Forelimb muscle (tissue), 1 donor: ENCODE data around the gene BARHL1. TPM values are rescaled to one million over a fixed set of nuclear protein-coding genes. Genes with fewer than 3 reads are reported as not detected.

Experiments used
- DNase-seq: peaks from one replicate; pipeline ENCODE4 v3.0.0-alpha.2; 2013; ENCODE audit warnings: low read depth
- polyA plus RNA-seq: library from polyadenylated mRNA; unstranded; fragments of 120-200 nt; gene quantifications from one replicate; pipeline ENCODE4 v1.2.1, GENCODE V29; 2013; ENCODE audit not compliant: insufficient read length

Gene BARHL1
- not detected for polyA plus RNA-seq

DNA sequence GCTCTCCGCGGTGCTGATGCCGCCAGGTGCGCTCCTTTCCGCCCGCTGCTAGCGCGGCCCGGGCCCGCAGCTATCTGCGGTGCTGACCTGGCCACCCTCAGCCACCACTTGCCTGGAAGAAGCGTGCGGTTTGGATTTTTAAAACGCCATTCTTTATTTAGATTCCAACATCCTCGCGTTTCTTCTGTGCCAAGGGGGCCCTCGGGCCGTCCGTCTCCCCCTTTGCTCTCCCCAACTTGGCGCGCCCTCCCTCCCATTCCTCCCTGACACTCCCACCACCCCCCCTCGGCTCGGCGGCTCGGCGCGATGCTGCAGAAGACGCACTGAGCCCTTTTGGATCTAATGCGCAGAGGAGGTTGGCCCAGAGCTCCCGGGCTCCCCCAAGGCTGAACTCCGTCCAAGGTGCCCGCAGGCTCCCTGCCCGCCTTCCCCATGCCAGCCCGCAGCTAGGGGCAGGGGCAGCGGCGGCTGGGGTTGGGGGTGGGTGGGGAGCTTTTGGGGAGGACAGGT lies at the start of gene BARHL1:
Gene BARHL1, plus strand, starts transcription at position 331 of the 510 bp plus-strand sequence. CDS start 192 bp downstream, outside the sequence.
- no peak for DNase-seq

DNA sequence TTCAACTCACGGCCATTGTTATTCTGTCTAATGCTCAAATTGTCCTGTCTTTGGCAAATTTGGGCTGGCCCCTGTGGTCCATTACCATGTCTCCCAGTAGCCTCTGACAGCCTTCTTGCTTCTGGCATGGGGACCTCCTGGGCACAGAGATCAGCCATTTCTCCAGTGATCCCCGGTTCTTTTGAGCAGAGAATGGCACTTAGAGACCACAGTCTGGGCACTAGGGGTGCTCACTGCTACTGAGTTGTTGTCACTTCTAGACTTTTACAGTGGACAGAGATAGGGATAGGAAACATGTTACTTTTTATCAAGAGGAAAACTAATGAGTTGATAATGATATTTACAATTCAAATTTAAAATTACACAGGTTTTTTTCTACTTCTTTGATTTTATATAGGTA lies 47.6 kb upstream of the BARHL1 start:
- DNase-seq = no peak

DNA sequence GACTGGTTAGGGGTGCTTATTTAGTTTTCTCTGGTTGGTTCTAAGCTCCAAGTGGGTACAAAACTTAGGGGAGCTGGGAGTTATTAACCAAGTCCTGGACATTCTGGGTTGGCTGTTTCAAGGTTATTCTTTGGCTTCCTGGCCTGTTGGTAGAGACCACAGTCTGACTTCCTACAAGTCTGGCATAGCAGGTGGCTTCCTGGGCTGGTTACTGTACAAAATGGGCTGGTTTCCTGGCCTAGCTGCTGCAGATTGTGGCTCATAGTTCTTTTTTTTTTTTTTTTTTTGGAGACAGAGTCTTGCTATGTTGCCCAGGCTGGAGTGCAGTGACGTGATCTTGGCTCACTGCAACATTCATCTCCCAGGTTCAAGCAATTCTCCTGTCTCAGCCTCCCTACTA lies 46.3 kb upstream of the BARHL1 start:
- DNase-seq = no peak

DNA sequence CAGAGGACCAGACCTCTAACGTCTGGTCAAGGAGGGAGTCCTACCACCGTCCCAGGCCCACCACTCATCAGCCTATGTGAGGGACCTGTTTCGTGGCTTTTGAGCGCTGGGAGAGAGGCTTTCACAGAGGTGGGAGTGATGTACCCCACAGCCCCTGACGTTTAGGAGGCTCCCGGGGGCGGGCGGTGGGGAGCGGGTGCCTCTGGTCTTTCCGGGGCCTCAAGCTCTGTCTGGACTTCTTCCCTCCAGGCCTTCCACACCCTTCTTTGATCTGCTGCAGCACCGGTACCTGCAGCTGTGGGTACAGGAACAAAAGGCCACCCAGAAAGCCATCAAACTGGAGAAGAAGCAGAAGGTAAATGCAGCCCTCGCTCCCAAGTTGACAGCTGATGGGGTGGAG lies 45.1 kb upstream of the BARHL1 start:
- no peak for DNase-seq

DNA sequence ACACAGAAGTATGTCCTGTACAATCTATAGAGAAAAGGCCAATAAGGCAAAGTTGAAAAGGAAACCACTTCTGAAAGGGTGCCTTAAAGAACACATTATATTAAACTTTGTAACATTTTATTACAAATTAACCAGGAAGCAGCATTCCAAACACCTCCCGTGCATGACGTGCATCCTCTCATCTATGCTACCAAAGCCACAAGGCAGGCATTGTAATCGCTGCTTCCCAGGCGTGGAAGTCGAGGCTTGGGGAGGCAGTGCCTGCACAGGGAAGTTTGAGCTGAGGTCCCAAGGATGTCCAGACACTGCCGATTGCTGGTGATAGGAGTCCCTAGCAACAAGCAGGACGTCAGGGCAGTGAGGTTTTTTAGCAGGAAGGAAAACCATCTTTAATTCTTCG lies 44.3 kb upstream of the BARHL1 start:
- no peak for DNase-seq

DNA sequence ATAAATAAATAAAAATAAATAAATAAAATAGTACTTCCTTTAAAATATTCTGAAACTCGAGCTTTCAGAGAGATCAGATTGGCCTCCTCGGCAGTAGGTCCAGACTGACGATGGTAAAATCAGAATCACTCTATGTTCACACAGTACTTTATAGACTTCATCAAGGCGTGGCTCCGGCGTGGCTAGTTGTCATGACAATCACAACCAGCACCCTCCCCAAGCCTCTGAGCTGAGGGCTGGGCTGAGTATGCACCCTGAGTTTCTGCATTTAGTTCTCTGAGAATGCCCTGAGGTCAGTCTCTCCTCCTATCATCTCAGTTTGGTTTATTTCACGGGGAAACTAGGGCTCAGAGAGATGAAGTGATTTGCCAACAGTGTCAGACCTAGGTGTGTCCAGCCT lies 43.3 kb upstream of the BARHL1 start:
- no peak for DNase-seq

DNA sequence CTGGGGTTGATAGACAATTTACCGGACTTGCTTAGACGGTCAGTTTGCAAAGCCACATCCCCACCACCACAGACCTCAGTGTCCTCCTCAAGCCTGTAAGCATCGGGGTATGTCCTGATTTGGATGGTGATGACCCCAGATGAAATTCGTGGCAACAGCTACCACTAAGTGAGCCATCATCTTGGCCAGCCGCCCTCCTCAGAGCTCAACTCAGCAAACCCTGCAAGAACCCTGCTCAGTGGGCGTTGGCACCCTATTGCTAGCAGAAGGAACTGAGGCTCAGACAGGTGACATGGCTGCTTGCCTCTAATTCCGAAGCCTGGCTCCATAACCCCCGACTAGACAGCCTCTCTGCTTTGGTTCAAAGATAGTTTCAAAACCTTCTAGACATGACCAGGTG lies 41.4 kb upstream of the BARHL1 start:
- no peak for DNase-seq

DNA sequence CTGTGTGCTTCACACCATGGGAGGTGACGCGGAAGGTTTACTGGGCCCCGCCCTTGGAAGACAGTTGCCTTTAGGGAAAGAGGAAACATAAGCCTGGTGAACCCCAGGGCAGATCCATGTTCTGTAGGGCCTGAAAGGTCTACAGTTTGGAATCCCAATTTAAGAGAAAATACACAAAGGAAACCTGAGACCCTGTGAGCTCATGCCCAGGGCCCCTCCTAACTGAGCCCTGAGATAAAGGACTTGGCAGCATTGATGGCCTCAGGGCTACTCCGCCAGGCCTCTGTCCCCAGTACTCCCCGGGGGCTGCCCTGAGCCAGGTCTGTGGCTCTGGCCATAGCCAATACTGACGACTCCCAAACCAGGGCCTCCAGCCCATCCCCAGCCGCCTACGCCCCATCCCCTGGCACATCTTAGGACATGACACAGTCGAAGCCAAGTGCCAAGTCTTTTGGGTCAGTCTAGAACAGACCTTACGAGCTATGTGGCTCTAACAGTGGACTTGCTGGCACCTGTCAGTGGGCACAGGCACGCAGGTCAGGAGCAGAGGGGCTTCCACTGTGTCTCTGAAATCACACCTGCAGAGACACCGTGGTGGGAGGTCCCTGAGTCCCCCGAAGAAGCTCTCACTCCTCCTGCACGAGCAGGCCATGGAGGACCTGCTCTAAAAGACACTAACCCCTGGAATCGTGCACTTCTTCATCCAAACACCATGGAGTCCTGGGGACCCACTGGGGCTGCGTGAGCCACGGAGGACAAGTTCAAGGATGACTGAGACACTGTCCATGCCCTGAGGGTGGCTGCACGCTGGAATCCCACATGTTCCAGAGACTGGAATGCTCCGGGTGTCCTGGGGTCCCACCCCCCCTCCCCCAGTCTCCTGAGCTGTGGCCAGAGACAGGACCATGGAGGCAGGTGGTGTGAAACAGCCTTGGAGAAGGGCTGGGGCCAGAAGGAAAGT lies 40.3 kb upstream of the BARHL1 start:
- DNase-seq = no peak

DNA sequence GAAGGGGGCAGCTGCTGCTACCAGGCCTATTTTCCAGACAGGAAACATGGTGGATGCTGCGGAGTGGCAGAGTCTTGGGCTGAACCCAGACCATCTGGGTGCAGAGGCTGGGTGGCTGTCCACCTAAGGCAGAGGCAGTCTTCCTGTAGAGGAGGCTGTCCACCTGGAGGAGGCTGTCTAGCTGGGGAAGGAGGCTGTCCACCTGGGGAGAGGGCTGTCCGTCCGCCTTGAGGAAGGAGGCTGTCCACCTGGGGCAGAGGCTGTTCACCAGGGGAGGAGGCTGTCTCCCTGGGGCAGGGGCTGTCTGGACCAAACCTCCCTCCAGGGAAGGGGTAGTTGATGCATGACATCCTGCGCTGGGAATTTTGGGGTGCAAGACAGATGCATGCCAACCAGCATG lies 39.2 kb upstream of the BARHL1 start:
- DNase-seq = no peak

DNA sequence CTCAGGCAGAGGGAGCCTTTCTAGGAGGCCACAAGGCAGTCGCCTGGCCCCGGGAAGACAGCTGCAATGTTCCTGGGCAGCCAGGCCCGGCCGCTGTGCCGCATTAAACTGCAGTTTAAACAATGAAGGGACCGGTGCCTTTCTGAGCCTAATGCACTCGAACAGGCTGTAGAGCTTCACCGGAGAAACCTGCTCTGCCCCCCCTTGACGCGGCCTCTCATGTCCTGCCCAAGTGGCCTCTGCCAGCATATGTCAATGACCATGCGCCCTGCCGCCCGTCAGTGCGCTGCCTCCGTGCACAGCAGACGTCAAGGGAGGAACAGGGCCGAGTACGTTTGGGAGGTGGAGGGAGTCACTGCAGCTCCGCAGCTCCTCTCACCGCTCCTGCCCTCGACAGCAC lies 38.4 kb upstream of the BARHL1 start:
- DNase-seq = no peak

DNA sequence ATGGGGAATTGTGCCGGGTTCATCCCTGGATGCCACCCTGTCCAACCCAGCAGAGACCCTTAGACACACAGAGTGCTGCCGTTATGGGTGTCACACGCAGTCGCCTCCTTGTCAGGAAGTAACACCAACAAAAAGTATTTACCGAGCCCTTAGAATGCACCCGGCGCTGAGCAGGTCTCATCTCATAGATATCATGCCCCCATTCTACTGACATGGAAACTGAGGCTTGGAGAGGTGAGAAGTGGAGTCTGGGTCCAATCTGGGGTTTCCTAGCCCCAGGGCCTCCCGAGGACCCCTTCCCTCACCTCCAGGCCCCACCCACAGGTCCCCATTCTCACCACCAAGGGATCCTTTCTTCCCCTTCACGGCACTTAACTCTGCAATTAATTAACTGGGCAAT lies 36.8 kb upstream of the BARHL1 start:
- DNase-seq = no peak

DNA sequence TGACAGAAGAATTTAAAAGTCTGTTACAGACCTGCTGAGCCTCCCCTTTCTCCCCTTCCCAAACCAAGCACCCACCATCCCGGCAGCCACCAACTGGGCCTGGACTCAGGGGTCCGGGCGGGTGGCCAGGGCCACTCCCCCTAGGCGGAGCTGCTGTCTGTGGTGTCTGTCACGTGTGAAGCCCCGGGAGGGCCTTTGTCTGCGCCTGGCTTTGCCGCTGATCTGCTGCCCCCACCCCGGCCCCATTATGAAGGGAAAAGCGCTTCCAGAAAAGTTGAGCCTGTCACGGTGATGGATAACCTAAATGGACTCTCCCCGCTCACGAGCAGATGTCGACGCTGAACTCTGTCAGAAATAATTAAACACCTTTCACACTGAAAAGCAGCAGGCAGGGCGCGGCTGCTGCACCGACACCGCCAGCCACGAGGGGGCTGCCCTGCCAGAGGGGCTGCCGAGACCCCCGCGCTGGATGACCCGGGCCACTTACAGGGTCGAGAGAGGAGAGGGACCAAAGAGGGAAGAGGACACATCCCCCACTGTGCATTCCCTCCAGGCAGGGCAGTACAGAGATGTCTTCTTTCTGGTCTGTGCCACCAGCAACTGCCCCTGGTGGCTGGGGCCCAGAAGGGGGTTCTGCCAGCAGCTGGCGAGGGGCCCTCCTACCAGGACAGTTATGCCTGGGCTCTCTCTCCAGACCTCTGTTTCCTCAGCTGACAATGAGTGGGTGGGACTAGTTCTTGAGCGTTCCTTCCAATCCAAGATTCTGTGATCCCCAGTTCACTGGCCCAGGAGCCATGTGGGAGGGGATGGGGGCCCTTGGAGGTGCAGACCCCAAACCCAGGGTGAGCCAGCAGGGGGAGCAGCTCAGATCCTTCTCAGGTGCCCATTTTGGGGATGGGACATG lies 36.0 kb upstream of the BARHL1 start:
- DNase-seq = peak; percentile 5

DNA sequence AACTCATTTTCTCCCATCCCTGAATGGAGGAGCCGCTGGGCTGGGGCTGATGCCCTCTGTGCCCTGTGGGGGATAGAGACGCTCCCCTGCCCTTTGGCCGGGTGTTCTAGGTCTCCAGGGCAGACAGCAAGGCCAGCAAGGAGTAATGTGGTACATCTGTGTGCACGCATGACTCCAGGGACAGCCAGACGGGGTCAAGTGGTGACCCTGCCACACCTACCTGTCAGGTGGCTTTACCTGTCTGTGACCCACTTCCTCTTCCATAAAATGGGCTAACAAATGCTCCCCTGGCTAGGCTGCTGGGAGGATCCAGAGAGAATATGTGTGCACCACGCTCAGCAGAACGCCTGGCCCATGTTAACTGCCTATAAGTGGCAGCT lies 35.4 kb upstream of the BARHL1 start:
- no peak for DNase-seq

DNA sequence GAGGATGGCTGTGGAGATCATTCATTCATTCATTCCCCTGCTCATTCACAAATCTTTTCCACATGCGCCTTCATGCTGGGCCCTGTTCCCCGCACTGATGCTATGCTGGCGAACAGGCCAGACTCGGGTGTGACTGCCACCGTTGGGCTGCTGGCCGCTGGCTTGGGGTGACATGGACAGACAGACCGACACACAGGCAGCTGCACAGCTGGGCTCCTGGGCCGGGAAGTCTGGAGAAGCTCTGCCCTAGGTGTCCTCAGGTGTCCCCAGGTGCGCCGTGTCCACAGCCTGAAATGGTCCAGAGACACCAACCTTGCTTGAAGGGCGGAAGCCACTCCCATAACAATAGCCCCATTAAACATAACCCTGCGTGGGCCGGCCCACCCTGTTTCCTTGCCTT lies 35.0 kb upstream of the BARHL1 start:
- no peak for DNase-seq

DNA sequence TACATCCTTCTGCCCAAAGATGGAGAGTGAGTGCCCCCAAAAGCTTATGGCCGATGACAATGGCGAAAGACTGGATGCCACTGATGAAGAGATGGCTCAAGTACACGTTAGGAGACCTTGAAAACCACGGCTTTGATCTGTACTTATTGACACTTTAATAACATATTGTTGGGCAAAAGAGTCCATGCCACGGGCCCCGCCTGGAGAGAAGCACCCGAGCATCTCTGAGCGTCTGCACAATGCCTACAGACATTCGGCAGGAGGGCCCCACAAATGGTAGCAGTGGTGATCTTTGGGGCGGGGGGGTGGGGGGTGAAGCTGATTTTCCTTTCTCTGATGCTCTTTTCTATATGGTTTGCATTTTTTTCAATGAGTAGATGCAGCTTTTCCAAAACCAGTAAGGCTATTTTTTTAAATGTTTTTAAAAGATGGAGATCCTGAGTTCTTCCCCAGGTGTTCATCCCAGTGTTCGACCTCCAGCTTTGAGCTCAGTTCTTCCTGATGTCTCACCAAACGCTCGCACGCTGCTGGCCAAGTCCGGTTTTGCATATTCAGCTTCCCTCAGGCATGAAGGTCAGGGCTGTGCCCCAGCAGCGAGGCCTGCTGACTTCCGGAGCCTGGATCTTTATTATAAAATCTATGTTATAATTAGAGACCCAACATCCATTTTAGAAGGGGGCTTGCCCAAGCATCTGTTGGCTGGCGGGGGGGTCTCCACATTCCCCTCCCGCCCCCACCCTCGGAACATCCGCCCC lies 34.3 kb upstream of the BARHL1 start:
- no peak for DNase-seq

DNA sequence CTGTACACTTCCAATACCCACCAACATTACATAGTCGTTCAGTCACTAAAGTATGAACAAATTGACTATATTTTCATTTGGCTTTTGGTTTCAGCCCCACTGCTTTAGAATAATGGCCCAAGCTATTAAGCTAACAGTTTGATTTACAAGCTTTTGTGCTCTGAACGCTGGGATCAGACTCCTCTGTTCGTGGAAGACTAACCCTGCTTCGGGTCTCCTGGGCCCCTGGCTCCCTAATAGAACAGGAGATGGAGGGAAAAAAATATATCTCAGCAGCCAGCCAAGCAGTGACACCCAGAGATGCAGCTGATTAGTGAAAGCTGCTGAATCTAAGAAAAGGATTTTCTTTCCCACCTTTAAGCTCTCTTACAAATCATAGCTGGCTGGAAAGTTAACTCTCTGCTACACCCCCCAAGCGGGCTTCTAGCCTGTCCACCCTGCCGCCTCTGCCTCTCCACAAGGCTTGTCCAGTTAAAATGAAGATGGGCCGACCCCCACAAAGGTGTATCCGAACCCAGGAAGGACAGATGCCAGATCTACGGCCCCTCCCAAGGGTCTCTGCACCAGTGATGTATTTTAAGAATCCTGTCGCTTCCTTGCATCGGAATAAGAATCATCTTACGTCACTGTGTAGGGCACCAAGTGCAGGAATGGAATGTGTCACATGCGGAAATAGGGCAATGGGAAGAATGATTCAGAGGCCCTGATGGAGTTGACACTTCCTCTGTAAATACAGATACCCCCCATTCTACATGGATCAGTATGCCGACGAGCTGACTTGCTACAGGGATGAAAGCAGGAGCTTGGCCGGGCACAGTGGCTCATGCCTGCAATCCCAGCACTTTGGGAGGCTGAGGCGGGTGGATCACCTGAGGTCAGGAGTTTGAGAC lies 33.4 kb upstream of the BARHL1 start:
- no peak for DNase-seq

DNA sequence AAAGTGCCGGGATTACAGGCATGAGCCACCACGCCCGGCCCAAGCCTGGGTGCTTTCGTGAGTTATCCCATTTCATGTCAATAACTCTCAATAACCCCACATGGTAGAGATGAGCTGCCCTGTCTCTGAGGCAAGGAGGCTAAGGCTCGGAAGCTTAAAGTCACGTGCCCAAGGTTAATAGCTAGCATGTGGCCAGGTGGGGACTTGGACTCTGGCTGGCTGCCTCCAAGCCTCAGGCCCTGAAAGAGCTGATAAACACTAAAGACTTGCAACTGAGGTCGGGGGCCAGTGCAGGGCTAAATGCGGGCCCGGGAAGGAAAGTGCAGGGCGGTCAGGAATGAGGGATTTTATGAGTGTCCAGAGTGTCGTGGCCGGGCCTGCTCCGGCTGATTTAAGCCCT lies 30.9 kb upstream of the BARHL1 start:
- no peak for DNase-seq

DNA sequence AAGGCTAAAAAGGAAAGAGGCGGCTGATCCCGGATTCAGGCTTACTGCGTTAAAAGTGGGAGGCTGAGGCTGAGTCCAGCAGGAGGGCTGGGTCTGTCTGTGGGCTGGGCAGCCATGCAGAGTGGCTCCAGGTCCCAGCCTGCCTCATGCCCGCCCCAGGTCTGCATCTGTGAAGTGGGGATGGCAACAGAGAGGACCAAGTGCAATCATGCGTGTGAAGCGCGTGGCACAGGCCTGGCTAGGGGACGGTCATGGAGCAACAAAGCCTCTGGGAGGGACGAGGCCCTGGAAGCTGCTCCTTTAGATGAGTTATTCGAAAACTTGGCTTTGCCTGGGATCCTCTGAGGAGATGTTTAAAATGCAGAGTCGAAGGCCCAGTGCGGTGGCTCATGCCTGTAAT lies 30.4 kb upstream of the BARHL1 start:
- no peak for DNase-seq

DNA sequence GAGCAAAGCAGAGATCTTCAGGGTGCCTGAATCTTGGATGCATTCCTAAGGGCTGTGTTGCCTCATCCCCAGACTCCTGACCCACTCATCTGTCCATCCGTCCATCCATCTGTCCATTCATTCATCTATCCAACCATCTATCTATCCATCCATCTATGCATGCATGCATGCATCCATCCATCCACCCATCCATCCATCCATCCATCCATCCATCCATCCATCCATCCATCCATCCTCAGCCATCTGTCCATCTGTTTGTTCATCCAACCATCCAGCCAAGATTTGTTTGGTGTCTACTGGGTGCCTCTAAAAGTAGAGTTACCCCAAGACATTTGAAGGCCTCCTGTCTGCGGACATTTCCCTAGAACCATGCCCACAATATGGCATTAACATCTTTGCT lies 27.7 kb upstream of the BARHL1 start:
- DNase-seq = no peak

DNA sequence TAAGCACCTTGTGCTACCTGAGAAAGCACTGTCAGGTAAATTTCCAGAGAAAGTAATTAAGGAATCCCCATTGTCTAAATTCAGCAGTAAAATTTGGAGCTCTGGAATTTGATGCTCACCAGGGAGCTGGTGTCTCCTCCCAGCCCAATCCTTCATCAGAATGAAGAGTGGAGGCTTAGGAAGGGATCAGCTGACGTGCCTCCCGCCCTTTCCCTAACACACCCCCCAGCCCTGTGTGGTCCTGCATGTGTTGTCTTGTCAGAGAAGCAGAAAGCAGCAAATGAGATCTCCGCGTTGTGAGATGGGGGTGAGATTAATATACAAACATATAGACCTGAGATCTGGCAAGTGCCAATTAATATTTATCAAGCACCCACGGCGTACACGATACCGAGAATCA lies 26.9 kb upstream of the BARHL1 start:
- no peak for DNase-seq

DNA sequence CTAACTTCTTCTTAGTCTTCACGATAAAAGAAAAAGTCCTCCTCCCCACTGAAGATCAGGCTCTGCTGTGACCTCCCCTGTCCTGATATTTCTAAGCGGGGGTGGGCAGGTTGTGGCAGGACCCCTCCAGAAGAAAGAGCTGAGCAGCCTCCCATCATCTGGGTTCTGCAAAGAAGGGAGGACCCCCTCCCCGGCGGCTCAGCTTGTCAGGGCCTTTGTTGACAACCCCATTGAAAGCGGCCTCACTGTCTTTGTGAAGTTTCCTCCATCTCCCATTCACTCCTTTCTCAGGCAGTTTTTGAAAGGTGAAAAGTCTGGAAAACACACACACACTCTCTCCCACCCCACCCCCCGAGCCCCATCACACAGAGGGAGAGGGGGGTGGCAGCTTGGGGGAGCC lies 26.2 kb upstream of the BARHL1 start:
- no peak for DNase-seq
